Activated CD8-positive, alpha-beta T cell treated with anti-CD3 and anti-CD28 coated beads, Interleukin-2, amount 10 ng/mL, durations not matched to agents 7 days and 5 days (primary cell): ENCODE measurements around the gene ZNF814. TPM values are rescaled to one million over a fixed set of nuclear protein-coding genes. Genes with fewer than 3 reads are reported as not detected.
A peak's percentile ranks its signal among the peaks of the same experiment; 100 is the strongest.
"Not testable (repeated sequence)": the region's sequence is repeated elsewhere in the genome, so short reads cannot be mapped to it uniquely, and the experiment has no call there.

Experiments used
- ATAC-seq: fragments of 150-1000 bp; cut with Tn5 transposase; one replicate; pipeline ENCODE4 v1.10.0; 2021; ENCODE audit warnings: moderate library complexity
- CTCF ChIA-PET: fragments of 350-600 bp; sonication (Branson Sonifier 250); formaldehyde crosslinking; loops from one replicate; lab custom pipeline; 2021; ENCODE audit warnings: antibody characterized with exemption; lab: Charles Lee
- POLR2A ChIA-PET: fragments of 350-600 bp; sonication (Branson Sonifier 250); formaldehyde crosslinking; loops from one replicate; lab custom pipeline; 2021; ENCODE audit warnings: antibody characterized with exemption; lab: Charles Lee
- DNase-seq: peaks from one replicate; pipeline ENCODE4 v3.0.0-alpha.2; 2020
- H3K27ac Mint-ChIP-seq: one replicate; pipeline ENCODE4 v1.8.0; 2021; ENCODE audit warnings: mild to moderate bottlenecking, mixed read lengths
- H3K27me3 Mint-ChIP-seq: one replicate; pipeline ENCODE4 v1.8.0; 2021; ENCODE audit warnings: low read depth, mixed read lengths
- H3K36me3 Mint-ChIP-seq: one replicate; pipeline ENCODE4 v1.8.0; 2021; ENCODE audit warnings: low read depth, mixed read lengths
- H3K4me1 Mint-ChIP-seq: one replicate; pipeline ENCODE4 v1.8.0; 2021; ENCODE audit warnings: low read depth, mixed read lengths
- H3K4me3 Mint-ChIP-seq: one replicate; pipeline ENCODE4 v1.8.0; 2021; ENCODE audit warnings: mild to moderate bottlenecking, mixed read lengths
- H3K9me3 Mint-ChIP-seq: one replicate; pipeline ENCODE4 v1.8.0; 2022; ENCODE audit warnings: mixed read lengths; ENCODE audit not compliant: insufficient read depth
- total RNA-seq, 2 experiments: library from RNA; stranded (reverse); gene quantifications; one replicate each; pipeline ENCODE4 v1.2.3, GENCODE V29; 2021

The ZNF814 gene
- total RNA-seq, 2 experiments from 2014 or later = 26.2 to 29.0 TPM

DNA sequence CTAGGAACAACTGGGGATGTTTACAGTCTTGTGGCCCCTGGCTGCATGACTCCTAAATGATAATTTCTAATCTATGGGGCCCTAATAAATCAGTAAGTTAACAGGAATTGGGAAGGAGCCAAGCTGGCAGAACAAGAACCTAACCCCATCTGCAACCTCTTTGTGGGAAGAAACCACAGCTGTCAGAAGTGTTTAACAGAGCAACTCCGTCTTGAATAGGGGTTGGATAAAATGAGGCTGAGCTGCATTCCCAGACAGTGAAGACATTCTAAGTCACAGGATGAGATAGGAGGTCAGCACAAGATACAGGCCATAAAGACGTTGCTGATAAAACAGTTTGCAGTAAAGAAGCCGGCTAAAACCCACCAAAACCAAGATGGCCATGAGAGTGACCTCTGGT lies 1.9 kb upstream of the ZNF814 start:
- Mint-ChIP-seq H3K9me3 (peaks cover 18% of the 10 kb centered on the region), H3K4me1 (peaks cover 23% of the 10 kb centered on the region), H3K36me3 (peaks cover 43% of the 10 kb centered on the region)
- ATAC-seq, CTCF ChIA-PET, POLR2A ChIA-PET, H3K27me3 Mint-ChIP-seq, H3K4me3 Mint-ChIP-seq, H3K27ac Mint-ChIP-seq, DNase-seq: not testable (repeated sequence)

DNA sequence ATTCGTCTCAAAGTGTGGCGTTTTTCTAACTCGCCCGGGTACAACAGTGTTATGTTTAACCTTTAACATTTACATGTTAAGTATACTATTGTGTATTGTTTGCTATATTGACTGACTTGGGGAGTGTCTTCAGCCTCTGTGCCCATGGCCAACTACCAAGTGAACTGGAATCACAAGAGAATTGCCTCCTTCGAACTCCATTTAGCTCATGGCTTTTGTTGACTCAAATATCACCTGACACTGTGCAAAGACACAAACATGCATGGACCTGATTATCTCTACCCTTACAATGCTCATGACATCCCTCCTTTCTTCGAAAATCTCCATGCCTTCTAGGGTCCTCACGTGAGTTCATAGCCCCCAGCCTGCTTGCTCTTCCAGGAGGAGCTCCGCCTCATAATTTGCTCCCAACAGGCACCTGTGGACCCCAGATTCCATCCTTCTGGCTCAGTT lies 704 bp downstream of the ZNF814 start:
- peaks cover 64% of the 10 kb centered on the region for H3K36me3 Mint-ChIP-seq
- peaks cover 25% of the 10 kb centered on the region for H3K4me1 Mint-ChIP-seq
- CTCF ChIA-PET = interaction anchor here (1.6 kb wide), 1 partner anchor 25 kb away, joined by 3 read pairs; no protein-coding TSS in a partner anchor
- peaks cover 15% of the 10 kb centered on the region for H3K9me3 Mint-ChIP-seq
- peak overlapping the region; percentile 96 for H3K4me3 Mint-ChIP-seq
- DNase-seq (no peak), ATAC-seq (peak; percentile 5)
- H3K27me3 Mint-ChIP-seq = no peaks in the 10 kb centered on the region
- peak overlapping the region; percentile 91 for H3K27ac Mint-ChIP-seq
- POLR2A ChIA-PET = interaction anchor here (0.6 to 1.9 kb wide), 4 partner anchors 29 to 90 kb away, joined by 3 to 5 read pairs (median 3); partner anchors contain the start of genes ZNF417 and ZNF552

DNA sequence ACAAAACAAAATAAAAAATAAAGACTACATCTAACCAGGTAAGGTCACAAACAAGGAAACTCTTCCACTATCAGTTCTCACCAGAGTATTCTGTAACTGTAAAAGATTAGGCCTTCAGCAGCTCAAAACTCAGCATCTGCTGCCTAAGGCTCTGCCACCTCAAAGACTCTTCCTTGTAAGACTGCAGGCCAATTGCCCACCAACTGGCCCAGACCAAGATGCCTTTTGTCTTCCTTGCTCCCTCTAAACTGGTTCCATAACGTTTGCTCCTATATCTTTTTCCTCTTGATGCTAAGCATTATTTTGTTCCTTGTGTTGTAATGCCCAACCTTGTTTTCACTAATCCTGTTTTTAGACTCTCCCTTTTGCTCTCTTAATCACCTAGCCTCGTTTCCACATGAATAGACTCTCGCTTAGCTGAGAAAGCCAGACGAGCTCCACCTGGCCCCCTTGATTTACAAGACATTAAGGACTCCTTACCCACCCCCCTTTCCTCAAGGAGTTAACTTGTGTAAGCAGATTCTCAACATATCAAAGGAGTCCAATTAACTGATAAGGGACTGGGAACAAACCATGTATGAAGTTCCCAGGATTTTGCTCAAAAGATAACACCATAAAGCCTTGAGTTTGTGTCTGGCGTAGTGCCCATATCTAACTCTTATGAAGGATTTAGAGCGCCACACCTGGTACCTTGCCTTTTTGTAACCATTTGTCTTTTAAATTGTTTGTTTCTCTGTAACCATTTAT lies 1.5 kb downstream of the ZNF814 start:
- Mint-ChIP-seq H3K27ac (peak overlapping the region; percentile 8), H3K4me3 (peak overlapping the region; percentile 96), H3K36me3 (peaks cover 71% of the 10 kb centered on the region), H3K4me1 (peaks cover 25% of the 10 kb centered on the region), H3K27me3 (no peaks in the 10 kb centered on the region), H3K9me3 (peaks cover 15% of the 10 kb centered on the region)
- ATAC-seq (no peak), DNase-seq (no peak)
- ChIA-PET POLR2A (interaction anchor here (1.3 kb wide), 1 partner anchor 29 kb away, joined by 3 read pairs; the partner anchor contains the start of gene ZNF417), CTCF (interaction anchor here (1.1 to 1.6 kb wide), 2 partner anchors 16 to 24 kb away, joined by 3 read pairs; no protein-coding TSS in a partner anchor)

DNA sequence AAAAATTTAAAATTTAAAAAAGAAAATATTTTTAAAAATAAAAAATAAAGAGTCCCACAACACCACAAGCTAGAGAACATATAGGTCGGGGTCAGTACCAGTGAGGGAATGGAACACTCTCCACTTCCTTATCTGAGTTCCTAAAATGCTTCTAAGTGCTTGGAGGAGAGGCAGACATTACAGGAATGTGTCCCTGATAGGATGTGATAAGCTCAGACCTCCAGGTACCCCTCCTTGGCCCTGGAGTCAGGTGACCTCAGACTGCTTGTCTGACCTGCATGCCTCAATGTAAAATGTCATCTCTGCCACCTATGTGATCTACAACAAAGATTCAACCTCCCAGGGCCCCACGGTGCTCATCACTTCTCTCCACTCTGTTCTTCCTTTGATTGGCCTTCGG lies 2.8 kb downstream of the ZNF814 start:
- H3K9me3 Mint-ChIP-seq = peaks cover 15% of the 10 kb centered on the region
- H3K4me1 Mint-ChIP-seq = peaks cover 25% of the 10 kb centered on the region
- DNase-seq (no peak), ATAC-seq (no peak)
- H3K4me3 Mint-ChIP-seq = no peak overlapping the region
- no peak overlapping the region for H3K27ac Mint-ChIP-seq
- POLR2A ChIA-PET = no interaction called here
- peaks cover 70% of the 10 kb centered on the region for H3K36me3 Mint-ChIP-seq
- CTCF ChIA-PET = no interaction called here
- no peaks in the 10 kb centered on the region for H3K27me3 Mint-ChIP-seq

DNA sequence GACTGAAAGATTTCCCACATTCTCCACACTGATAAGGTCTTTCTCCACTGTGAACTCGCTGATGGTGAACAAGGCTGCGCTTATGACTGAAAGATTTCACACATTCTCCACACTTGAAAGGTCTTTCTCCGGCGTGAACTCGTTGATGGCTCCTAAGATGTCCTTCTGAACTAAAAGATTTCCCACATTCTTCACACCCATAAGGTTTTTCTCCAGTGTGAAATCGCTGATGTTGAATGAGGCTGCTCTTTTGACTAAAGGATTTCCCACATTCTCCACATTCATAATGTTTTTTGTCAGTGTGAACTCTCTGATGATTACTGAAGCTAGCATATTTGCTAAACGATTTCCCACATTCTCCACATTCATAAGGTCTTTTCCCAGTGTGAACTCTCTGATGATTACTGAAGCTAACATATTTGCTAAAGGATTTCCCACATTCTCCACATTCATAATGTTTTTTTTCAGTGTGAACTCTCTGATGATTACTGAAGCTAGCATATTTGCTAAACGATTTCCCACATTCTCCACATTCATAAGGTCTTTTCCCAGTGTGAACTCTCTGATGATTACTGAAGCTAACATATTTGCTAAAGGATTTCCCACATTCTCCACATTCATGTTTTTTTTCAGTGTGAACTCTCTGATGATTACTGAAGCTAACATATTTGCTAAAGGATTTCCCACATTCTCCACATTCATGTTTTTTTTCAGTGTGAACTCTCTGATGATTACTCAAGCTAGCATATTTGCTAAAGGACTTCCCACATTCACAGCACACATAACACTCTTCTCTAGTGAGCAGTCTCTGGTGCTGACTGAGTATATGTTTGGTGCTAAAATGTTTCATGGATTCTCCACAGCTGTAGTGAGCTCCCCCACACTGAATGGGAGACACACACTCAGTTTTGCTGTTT lies 14.7 kb downstream of the ZNF814 start:
- DNase-seq, POLR2A ChIA-PET, CTCF ChIA-PET, ATAC-seq, H3K27ac Mint-ChIP-seq, H3K27me3 Mint-ChIP-seq, H3K4me1 Mint-ChIP-seq, H3K4me3 Mint-ChIP-seq: not testable (repeated sequence)
- Mint-ChIP-seq H3K9me3 (peaks cover 49% of the 10 kb centered on the region), H3K36me3 (peaks cover 81% of the 10 kb centered on the region)

DNA sequence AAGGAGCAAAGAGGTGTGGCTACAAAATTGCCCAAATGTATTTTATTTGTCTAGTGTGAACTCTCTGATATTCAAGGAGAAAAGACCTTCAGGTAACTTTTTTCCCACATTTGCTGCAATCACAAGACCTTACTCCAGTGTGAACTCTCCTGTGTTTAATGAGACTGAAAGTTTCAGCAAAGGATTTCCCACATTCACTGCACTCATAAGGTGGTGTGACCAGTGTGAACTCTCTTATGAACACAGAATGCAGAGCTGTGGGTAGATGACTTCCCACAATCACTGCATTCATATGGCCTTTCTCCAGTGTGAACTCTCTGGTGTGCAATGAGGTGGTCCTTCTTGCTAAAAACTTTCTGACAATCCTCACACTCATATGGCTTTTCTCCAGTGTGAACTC lies 16.4 kb downstream of the ZNF814 start:
- Mint-ChIP-seq H3K27ac (no peak overlapping the region), H3K4me3 (no peak overlapping the region), H3K27me3 (no peaks in the 10 kb centered on the region), H3K36me3 (peaks cover 79% of the 10 kb centered on the region), H3K9me3 (peaks cover 53% of the 10 kb centered on the region), H3K4me1 (no peaks in the 10 kb centered on the region)
- POLR2A ChIA-PET = no interaction called here
- CTCF ChIA-PET = no interaction called here
- ATAC-seq (no peak), DNase-seq (no peak)

DNA sequence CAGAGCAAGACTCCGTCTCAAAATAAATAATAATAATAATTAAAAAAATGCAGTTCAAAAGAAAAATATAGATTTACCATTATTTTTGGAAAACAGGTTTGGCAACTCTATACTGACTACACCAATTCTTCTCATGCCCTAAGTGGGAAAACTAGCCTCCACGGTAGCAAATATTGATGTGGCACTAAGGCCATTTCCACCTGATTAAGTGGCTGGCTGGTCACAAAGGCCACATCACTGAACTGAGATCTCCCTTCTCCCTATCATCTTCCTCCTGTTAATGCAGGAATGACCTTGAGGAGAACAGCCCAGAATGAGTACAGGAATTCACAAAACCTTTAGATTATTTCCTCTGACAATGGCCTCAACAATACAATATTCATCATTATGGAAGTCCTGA lies 18.6 kb downstream of the ZNF814 start:
- H3K27me3 Mint-ChIP-seq = no peaks in the 10 kb centered on the region
- ChIA-PET POLR2A (no interaction called here), CTCF (no interaction called here)
- no peak for ATAC-seq
- H3K9me3 Mint-ChIP-seq = peaks cover 36% of the 10 kb centered on the region
- no peak overlapping the region for H3K27ac Mint-ChIP-seq
- H3K4me1 Mint-ChIP-seq = no peaks in the 10 kb centered on the region
- H3K4me3 Mint-ChIP-seq = no peak overlapping the region
- no peak for DNase-seq
- H3K36me3 Mint-ChIP-seq = peaks cover 77% of the 10 kb centered on the region

DNA sequence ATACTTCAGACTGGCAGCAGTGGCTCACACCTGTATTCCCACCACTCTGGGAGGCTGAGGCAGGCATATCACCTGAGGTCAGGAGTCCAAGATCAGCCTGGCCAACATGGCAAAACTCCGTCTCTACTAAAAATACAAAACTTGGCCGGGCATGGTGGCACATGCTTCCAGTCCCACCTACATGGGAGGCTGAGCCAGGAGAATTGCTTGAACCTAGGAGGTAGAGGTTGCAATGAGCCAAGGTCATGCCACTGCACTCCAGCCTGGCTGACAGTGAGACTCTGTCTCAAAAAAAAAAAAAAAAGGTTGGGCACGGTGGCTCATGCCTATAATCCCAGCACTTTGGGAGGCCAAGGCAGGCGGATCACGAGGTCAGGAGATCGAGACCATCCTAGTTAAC lies 19.2 kb downstream of the ZNF814 start:
- H3K9me3 Mint-ChIP-seq = peaks cover 40% of the 10 kb centered on the region
- CTCF ChIA-PET, POLR2A ChIA-PET, ATAC-seq, H3K27me3 Mint-ChIP-seq, DNase-seq, H3K4me3 Mint-ChIP-seq, H3K27ac Mint-ChIP-seq, H3K4me1 Mint-ChIP-seq: not testable (repeated sequence)
- H3K36me3 Mint-ChIP-seq = peaks cover 79% of the 10 kb centered on the region

DNA sequence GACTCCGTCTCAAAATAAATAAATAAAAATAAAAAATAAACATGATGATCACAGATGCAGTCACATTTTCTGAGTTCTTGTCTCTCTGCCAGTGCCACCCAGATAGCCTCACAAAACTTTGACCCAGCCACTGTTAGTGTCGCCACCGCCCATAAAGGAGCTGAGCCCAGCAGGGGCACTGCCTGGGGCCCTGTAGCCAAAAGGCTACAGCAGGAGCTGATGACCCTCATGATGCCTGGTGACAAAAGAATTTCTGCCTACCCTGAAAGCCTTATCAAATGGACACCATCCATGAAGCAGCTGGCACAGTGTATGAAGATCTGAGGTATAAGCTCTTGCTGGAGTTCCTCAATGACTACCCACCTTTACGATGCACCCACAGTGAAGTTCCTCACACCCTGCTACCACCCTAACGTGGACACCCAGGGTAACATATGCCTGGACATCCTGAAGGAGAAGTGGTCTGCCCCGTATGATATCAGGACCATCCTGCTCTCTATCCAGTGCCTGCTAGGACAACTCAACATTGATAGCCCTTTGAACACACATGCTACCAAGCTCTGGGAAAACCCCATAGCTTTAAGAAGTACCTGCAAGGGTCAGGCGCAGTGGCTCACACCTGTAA lies 20.9 kb downstream of the ZNF814 start:
- Mint-ChIP-seq H3K27ac (no peak overlapping the region), H3K36me3 (peaks cover 76% of the 10 kb centered on the region), H3K4me1 (no peaks in the 10 kb centered on the region), H3K4me3 (no peak overlapping the region), H3K9me3 (peaks cover 35% of the 10 kb centered on the region), H3K27me3 (no peaks in the 10 kb centered on the region)
- ATAC-seq = no peak
- POLR2A ChIA-PET = interaction anchor here (0.7 kb wide), 1 partner anchor 108 kb away, joined by 3 read pairs; no protein-coding TSS in a partner anchor
- CTCF ChIA-PET = no interaction called here
- DNase-seq = no peak

DNA sequence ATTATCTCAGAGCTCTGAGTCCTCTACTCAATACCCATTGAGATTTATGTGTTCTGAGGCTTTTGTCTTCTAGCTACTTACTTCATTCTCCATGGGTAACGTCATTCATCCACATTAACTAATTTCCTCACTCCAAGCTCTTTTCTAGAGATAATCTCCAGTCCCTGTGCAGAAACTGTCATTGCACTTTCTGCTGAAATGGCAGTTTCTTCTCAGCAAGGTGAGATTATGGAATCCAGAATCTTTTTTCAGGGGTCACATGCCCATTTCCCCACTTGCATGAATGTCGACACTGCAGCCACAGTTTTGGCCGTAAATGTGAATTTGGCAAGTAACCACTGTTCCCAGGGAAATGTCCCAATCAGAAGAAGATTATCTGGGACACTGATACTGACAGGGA lies 26.5 kb downstream of the ZNF814 start:
- Mint-ChIP-seq H3K9me3 (peaks cover 30% of the 10 kb centered on the region), H3K36me3 (peaks cover 86% of the 10 kb centered on the region)
- not testable (repeated sequence) for H3K27ac Mint-ChIP-seq, ATAC-seq, H3K27me3 Mint-ChIP-seq, DNase-seq, H3K4me1 Mint-ChIP-seq, H3K4me3 Mint-ChIP-seq
- CTCF ChIA-PET = interaction anchor here (1.8 kb wide), 1 partner anchor 25 kb away, joined by 3 read pairs; no protein-coding TSS in a partner anchor
- POLR2A ChIA-PET = interaction anchor here (0.7 kb wide), 2 partner anchors 15 to 427 kb away, joined by 3 to 4 read pairs; no protein-coding TSS in a partner anchor

DNA sequence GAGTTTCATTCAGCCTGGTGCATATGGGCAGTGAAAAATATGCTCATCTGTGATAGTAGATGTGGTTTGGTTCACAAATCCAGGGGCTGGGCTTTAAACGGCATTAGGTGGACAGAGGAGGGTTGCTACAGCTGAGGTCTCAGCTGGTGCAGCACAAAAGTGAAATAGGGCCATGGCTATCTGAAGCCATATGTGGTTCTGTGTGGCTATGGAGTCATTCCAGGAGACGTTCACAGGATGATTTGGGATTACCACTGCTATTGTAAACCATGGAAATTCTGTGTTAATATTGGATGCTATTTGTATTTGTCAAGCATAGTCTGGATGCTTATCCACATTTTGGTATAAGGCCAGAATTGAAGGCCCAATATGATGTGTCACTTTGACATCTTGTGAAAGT lies 34.7 kb downstream of the ZNF814 start:
- H3K9me3 Mint-ChIP-seq, ATAC-seq, H3K4me3 Mint-ChIP-seq, H3K27ac Mint-ChIP-seq, DNase-seq, POLR2A ChIA-PET, H3K27me3 Mint-ChIP-seq, CTCF ChIA-PET: not testable (repeated sequence)
- Mint-ChIP-seq H3K36me3 (peaks cover 74% of the 10 kb centered on the region), H3K4me1 (peaks cover 24% of the 10 kb centered on the region)
